ENCODE data around the gene COL26A1.
A peak's percentile ranks its signal among the peaks of the same experiment; 100 is the strongest.

The COL26A1 gene

GRCh38 chr7:101582971-101583370 lies 220.3 kb downstream of the COL26A1 start:
- no peak for DNase-seq

- no peak for DNase-seq
Measured at GRCh38 chr7:101586078-101586905, 223.6 kb downstream of the COL26A1 start.

- no peak for DNase-seq
Measured at GRCh38 chr7:101586906-101587677, 224.4 kb downstream of the COL26A1 start.

GRCh38 chr7:101588131-101588935 lies 225.7 kb downstream of the COL26A1 start:
- DNase-seq = no peak

- no peak for DNase-seq
Measured at GRCh38 chr7:101589052-101589451, 226.4 kb downstream of the COL26A1 start.

GRCh38 chr7:101589976-101590662 lies 227.4 kb downstream of the COL26A1 start:
- DNase-seq = no peak

GRCh38 chr7:101590663-101591435 lies 228.2 kb downstream of the COL26A1 start:
- no peak for DNase-seq

- no peak for DNase-seq
Measured at GRCh38 chr7:101591504-101591903, 228.8 kb downstream of the COL26A1 start.

GRCh38 chr7:101593556-101593955 lies 230.9 kb downstream of the COL26A1 start:
- no peak for DNase-seq

GRCh38 chr7:101594790-101595189 lies 232.1 kb downstream of the COL26A1 start:
- no peak for DNase-seq

- DNase-seq = no peak
Measured at GRCh38 chr7:101595246-101595645, 232.6 kb downstream of the COL26A1 start.

GRCh38 chr7:101595766-101596537 lies 233.3 kb downstream of the COL26A1 start:
- DNase-seq = no peak

GRCh38 chr7:101596898-101597297 lies 234.2 kb downstream of the COL26A1 start:
- no peak for DNase-seq

- DNase-seq = no peak
Measured at GRCh38 chr7:101597941-101598340, 235.3 kb downstream of the COL26A1 start.

- no peak for DNase-seq
Measured at GRCh38 chr7:101598422-101598985, 235.8 kb downstream of the COL26A1 start.

GRCh38 chr7:101598986-101599771 lies 236.5 kb downstream of the COL26A1 start:
- no peak for DNase-seq

- no peak for DNase-seq
Measured at GRCh38 chr7:101599787-101600186, 237.1 kb downstream of the COL26A1 start.

- DNase-seq = no peak
Measured at GRCh38 chr7:101602082-101602481, 239.4 kb downstream of the COL26A1 start.

- DNase-seq = peak; percentile 70
Measured at GRCh38 chr7:101602484-101603241, 240.0 kb downstream of the COL26A1 start.
